HepG2 (cell line): ENCODE measurements around the gene ACAP3. TPM values are rescaled to one million over a fixed set of nuclear protein-coding genes. Genes with fewer than 3 reads are reported as not detected.
A peak's percentile ranks its signal among the peaks of the same experiment; 100 is the strongest.

Source experiments
- ATF7 ChIP-seq, 2 experiments: fragments of 450-650 bp in 1 of 2; sonication (generic) in 1 of 2; formaldehyde crosslinking in 1 of 2; IDR thresholded peaks; 2 replicates each; pipeline versions ENCODE4 v1.4.0 to v1.6.1; 2016 to 2020; ENCODE audit warnings: antibody characterized with exemption in 1 of 2, mild to moderate bottlenecking in 1 of 2, missing genetic modification reagents in 1 of 2
- BRCA1 ChIP-seq: sonication (generic); formaldehyde crosslinking; IDR thresholded peaks from 2 replicates; pipeline ENCODE4 v1.4.0; 2020; ENCODE audit warnings: missing genetic modification reagents
- CREM ChIP-seq, 2 experiments: sonication (generic) in 1 of 2; formaldehyde crosslinking in 1 of 2; IDR thresholded peaks; 2 replicates each; pipeline versions ENCODE4 v1.4.0 to v1.6.1; 2016 to 2020; ENCODE audit warnings: antibody characterized with exemption in 1 of 2, mild to moderate bottlenecking in 1 of 2, missing genetic modification reagents in 1 of 2
- DDIT3 ChIP-seq: sonication (generic); formaldehyde crosslinking; IDR thresholded peaks from 2 replicates; pipeline ENCODE4 v1.4.0; 2020; ENCODE audit warnings: mild to moderate bottlenecking, missing genetic modification reagents
- DMAP1 ChIP-seq: IDR thresholded peaks from 2 replicates; pipeline ENCODE4 v1.6.1; 2016
- DMTF1 ChIP-seq: sonication (generic); formaldehyde crosslinking; IDR thresholded peaks from 2 replicates; pipeline ENCODE4 v1.4.0; 2020; ENCODE audit warnings: mild to moderate bottlenecking, missing genetic modification reagents
- FIP1L1 ChIP-seq: fragments of 200-400 bp; formaldehyde crosslinking; IDR thresholded peaks from 2 replicates; pipeline ENCODE4 v1.6.1; 2018; ENCODE audit warnings: low read depth, mild to moderate bottlenecking, low read length, moderate library complexity, borderline replicate concordance; ENCODE audit not compliant: insufficient read depth
- HOXA9 ChIP-seq: sonication (generic); formaldehyde crosslinking; IDR thresholded peaks from 2 replicates; pipeline ENCODE4 v1.8.1; 2022; ENCODE audit warnings: missing genetic modification reagents, mild to moderate bottlenecking, moderate library complexity, borderline replicate concordance
- HOXD1 ChIP-seq: sonication (generic); formaldehyde crosslinking; IDR thresholded peaks from 2 replicates; pipeline ENCODE4 v1.5.0; 2020; ENCODE audit warnings: missing genetic modification reagents
- KAT7 ChIP-seq: IDR thresholded peaks from 2 replicates; pipeline ENCODE4 v1.6.1; 2018; ENCODE audit warnings: borderline replicate concordance, missing compliant biosample characterization
- NFE2L2 ChIP-seq: fragments of 150-350 bp; IDR thresholded peaks from 2 replicates; pipeline ENCODE4 v1.6.1; 2014; ENCODE audit warnings: low read length
- NFYC ChIP-seq: IDR thresholded peaks from 2 replicates; pipeline ENCODE4 v1.6.1; 2016; ENCODE audit warnings: missing genetic modification reagents, missing compliant biosample characterization
- POLR2AphosphoS5 ChIP-seq: IDR thresholded peaks from 2 replicates; pipeline ENCODE4 v1.6.1; 2012; ENCODE audit warnings: low read depth, low read length
- RAD51 ChIP-seq: fragments of 450-650 bp; IDR thresholded peaks from 2 replicates; pipeline ENCODE4 v1.6.1; 2016; ENCODE audit warnings: borderline replicate concordance
- RNF2 ChIP-seq: fragments of 450-650 bp; conservative IDR thresholded peaks from 2 replicates; pipeline ENCODE4 v1.6.1; 2016; ENCODE audit warnings: low read depth
- SATB2 ChIP-seq: sonication (generic); formaldehyde crosslinking; IDR thresholded peaks from 2 replicates; pipeline ENCODE4 v1.5.0; 2020; ENCODE audit warnings: missing genetic modification reagents
- SMAD1 ChIP-seq: sonication (generic); formaldehyde crosslinking; IDR thresholded peaks from 2 replicates; pipeline ENCODE4 v1.4.0; 2020; ENCODE audit warnings: missing genetic modification reagents, low read depth, mild to moderate bottlenecking, borderline replicate concordance
- SP5 ChIP-seq: IDR thresholded peaks from 2 replicates; pipeline ENCODE4 v1.6.1; 2016; ENCODE audit warnings: low read depth, borderline replicate concordance
- SRSF9 ChIP-seq: fragments of 200-400 bp; formaldehyde crosslinking; IDR thresholded peaks from 2 replicates; pipeline ENCODE4 v1.6.1; 2018; ENCODE audit warnings: borderline replicate concordance, mild to moderate bottlenecking, low read depth, low read length; ENCODE audit not compliant: insufficient read depth, poor library complexity, severe bottlenecking
- ZBTB3 ChIP-seq: sonication (generic); formaldehyde crosslinking; IDR thresholded peaks from 2 replicates; pipeline ENCODE4 v1.4.0; 2020; ENCODE audit warnings: low read depth, mild to moderate bottlenecking, moderate library complexity, missing genetic modification reagents, borderline replicate concordance
- ZKSCAN8 ChIP-seq: IDR thresholded peaks from 2 replicates; pipeline ENCODE4 v1.6.1; 2016; ENCODE audit warnings: borderline replicate concordance, missing genetic modification reagents, missing compliant biosample characterization
- ZNF431 ChIP-seq: sonication (generic); formaldehyde crosslinking; IDR thresholded peaks from 2 replicates; pipeline ENCODE4 v1.9.0; 2022; ENCODE audit warnings: missing genetic modification reagents, low read depth, mild to moderate bottlenecking, borderline replicate concordance
- ZNF615 ChIP-seq: sonication (generic); formaldehyde crosslinking; IDR thresholded peaks from 2 replicates; pipeline ENCODE4 v1.5.0; 2020; ENCODE audit warnings: mild to moderate bottlenecking, missing genetic modification reagents, borderline replicate concordance
- ZNF746 ChIP-seq: sonication (generic); formaldehyde crosslinking; IDR thresholded peaks from 2 replicates; pipeline ENCODE4 v1.8.0; 2022; ENCODE audit warnings: mild to moderate bottlenecking, missing genetic modification reagents
- polyA plus RNA-seq, 8 experiments: library from polyadenylated mRNA; depleted of rRNA in 3 of 8; stranded (reverse) in 7 of 8; unstranded in 1 of 8; fragments of >200 nt; fragmentation: Illumina TruSeq in 4 of 8; extraction: Trizol in 4 of 8; gene quantifications; 2 replicates each; pipeline versions ENCODE4 v1.2.1 to v1.2.3, GENCODE V29; 2011 to 2016; ENCODE audit warnings: low read depth in 4 of 8, missing spikeins in 1 of 8, mixed read lengths in 1 of 8; ENCODE audit not compliant: insufficient read depth in 1 of 8
- total RNA-seq, 5 experiments: library from RNA; depleted of rRNA; stranded (reverse); fragments of >200 nt; fragmentation: Illumina TruSeq; extraction: Trizol; gene quantifications; 2 replicates each; pipeline ENCODE4 v1.2.3, GENCODE V29; 2016; ENCODE audit warnings: low read depth in 1 of 5
- TF ChIP-seq, protein P1 (sequence below): sonication (generic); formaldehyde crosslinking; IDR thresholded peaks from 2 replicates; pipeline ENCODE4 v1.5.0; 2020; ENCODE audit warnings: mild to moderate bottlenecking, missing genetic modification reagents

Gene ACAP3
- total and polyA plus RNA-seq, 2 of the 13 experiments (the other 11 are each of a cell fraction or from before 2014, with no cell fraction given): 29.4 to 50.8 TPM

GRCh38 chr1:1273512-1274298 is 34.0 kb downstream of the ACAP3 start, which contains the start of gene UBE2J2 (continued):
- TF ChIP-seq HOXD1 (peak; percentile 24; the same call in 1 of the 2 replicates), NFE2L2 (no peak), FIP1L1 (no peak), ZBTB3 (CRISPR knock-in tag) (0 out of 2 replicates have a peak, but pooled peaks have one; percentile 16), DMAP1 (CRISPR knock-in tag) (0 out of 2 replicates have a peak, but pooled peaks have one; percentile 34), RAD51 (no peak), DMTF1 (no peak), SMAD1 (peak; percentile 53; the same call in 1 of the 2 replicates), ATF7 (IDR thresholded peaks at IDR 0.05) (no peak), ATF7 (CRISPR knock-in tag; IDR thresholded peaks at IDR 0.05) (no peak), BRCA1 (CRISPR knock-in tag) (no peak), NFYC (CRISPR knock-in tag) (no peak), SATB2 (CRISPR knock-in tag) (no peak), HOXA9 (CRISPR knock-in tag) (0 out of 2 replicates have a peak, but pooled peaks have one; percentile 71), SP5 (CRISPR knock-in tag) (peak; percentile 52), SRSF9 (no peak), CREM (IDR thresholded peaks at IDR 0.05) (no peak), CREM (CRISPR knock-in tag; IDR thresholded peaks at IDR 0.05) (no peak), POLR2AphosphoS5 (peak; percentile 78), ZKSCAN8 (CRISPR knock-in tag) (no peak), ZNF615 (CRISPR knock-in tag) (no peak), RNF2 (no peak), KAT7 (no peak), ZNF431 (CRISPR knock-in tag) (peak; percentile 73), DDIT3 (CRISPR knock-in tag) (no peak), ZNF746 (CRISPR knock-in tag) (peak; percentile 25; the same call in 1 of the 2 replicates)
- TF ChIP-seq, protein P1, sequence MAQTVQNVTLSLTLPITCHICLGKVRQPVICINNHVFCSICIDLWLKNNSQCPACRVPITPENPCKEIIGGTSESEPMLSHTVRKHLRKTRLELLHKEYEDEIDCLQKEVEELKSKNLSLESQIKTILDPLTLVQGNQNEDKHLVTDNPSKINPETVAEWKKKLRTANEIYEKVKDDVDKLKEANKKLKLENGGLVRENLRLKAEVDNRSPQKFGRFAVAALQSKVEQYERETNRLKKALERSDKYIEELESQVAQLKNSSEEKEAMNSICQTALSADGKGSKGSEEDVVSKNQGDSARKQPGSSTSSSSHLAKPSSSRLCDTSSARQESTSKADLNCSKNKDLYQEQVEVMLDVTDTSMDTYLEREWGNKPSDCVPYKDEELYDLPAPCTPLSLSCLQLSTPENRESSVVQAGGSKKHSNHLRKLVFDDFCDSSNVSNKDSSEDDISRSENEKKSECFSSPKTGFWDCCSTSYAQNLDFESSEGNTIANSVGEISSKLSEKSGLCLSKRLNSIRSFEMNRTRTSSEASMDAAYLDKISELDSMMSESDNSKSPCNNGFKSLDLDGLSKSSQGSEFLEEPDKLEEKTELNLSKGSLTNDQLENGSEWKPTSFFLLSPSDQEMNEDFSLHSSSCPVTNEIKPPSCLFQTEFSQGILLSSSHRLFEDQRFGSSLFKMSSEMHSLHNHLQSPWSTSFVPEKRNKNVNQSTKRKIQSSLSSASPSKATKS: no peak
